Spleen (tissue), 11 donors: ENCODE data around the gene NR2F6. TPM values are rescaled to one million over a fixed set of nuclear protein-coding genes. Genes with fewer than 3 reads are reported as not detected.
A peak's percentile ranks its signal among the peaks of the same experiment; 100 is the strongest.

ENCODE experiments used
- DNase-seq: peaks from one replicate; pipeline ENCODE4 v3.0.0-alpha.2; 2020
- H3K27ac ChIP-seq, 8 donors: fragments of 200-600 bp; sonication (generic) in 7 of 8; 1 replicate in 4 of 8; 2 replicates in 4 of 8; pipeline versions ENCODE4 v1.5.0 to v1.8.0; 2016 to 2021; ENCODE audit warnings: inconsistent platforms in 4 of 8, mild to moderate bottlenecking in 4 of 8, moderate library complexity in 1 of 8
- H3K27me3 ChIP-seq, 7 donors: fragments of 200-600 bp; sonication (generic) in 6 of 7; replicated peaks in 1 of 7; 1 replicate in 4 of 7; 2 replicates in 3 of 7; pipeline versions ENCODE4 v1.5.0 to v1.8.0; 2016 to 2021; ENCODE audit warnings: inconsistent platforms in 3 of 7, mild to moderate bottlenecking in 1 of 7
- H3K36me3 ChIP-seq, 6 donors: fragments of 200-600 bp; sonication (generic) in 5 of 6; 1 replicate in 4 of 6; 2 replicates in 2 of 6; pipeline versions ENCODE4 v1.5.0 to v1.8.0; 2016 to 2021; ENCODE audit warnings: inconsistent platforms in 2 of 6
- H3K4me1 ChIP-seq, 6 donors: fragments of 200-600 bp; sonication (generic) in 5 of 6; 1 replicate in 3 of 6; 2 replicates in 3 of 6; pipeline versions ENCODE4 v1.5.0 to v1.8.0; 2016 to 2021; ENCODE audit warnings: inconsistent platforms in 3 of 6
- H3K4me3 ChIP-seq, 8 donors: fragments of 200-600 bp; sonication (generic) in 7 of 8; 1 replicate in 4 of 8; 2 replicates in 4 of 8; pipeline versions ENCODE4 v1.5.0 to v1.8.0; 2016 to 2021; ENCODE audit warnings: inconsistent platforms in 4 of 8, mild to moderate bottlenecking in 4 of 8, moderate library complexity in 2 of 8
- H3K9me3 ChIP-seq, 8 donors: fragments of 200-600 bp; sonication (generic) in 7 of 8; 1 replicate in 4 of 8; 2 replicates in 4 of 8; pipeline versions ENCODE4 v1.5.0 to v1.8.0; 2016 to 2021; ENCODE audit warnings: inconsistent platforms in 4 of 8
- POLR2A ChIP-seq, 3 donors: fragments of 450-650 bp; IDR thresholded peaks; one replicate each; pipeline ENCODE4 v1.5.1; 2017; ENCODE audit warnings: antibody characterized with exemption in 3 of 3, mild to moderate bottlenecking in 1 of 3
- POLR2AphosphoS5 ChIP-seq, 3 donors: sonication (generic); formaldehyde crosslinking; IDR thresholded peaks; one replicate each; pipeline ENCODE4 v1.5.1; 2017; ENCODE audit warnings: antibody characterized with exemption in 3 of 3
- WGBS, 5 donors: extraction: QIAGEN DNeasy Blood & Tissue Kit in 3 of 5; methylation state at CpG; one replicate each; pipeline versions ENCODE4 v1.1.5 to v1.1.7; 2013 to 2018; 5-methylcytosine and 5-hydroxymethylcytosine counted together
- intact Hi-C: fragments of 100-400 bp; cut with DNase I; formaldehyde crosslinking; loops from one replicate; pipeline ENCODE4 v1.15.0; 2023; ENCODE audit warnings: low total_unique reads
- polyA plus RNA-seq, 3 donors: library from polyadenylated mRNA; stranded (reverse); fragments of 200-250 nt; gene quantifications; one replicate each; pipeline ENCODE4 v1.2.1, GENCODE V29; 2013
- total RNA-seq, 7 donors: library from RNA; depleted of rRNA in 3 of 7; stranded (reverse); fragments of >200 nt in 3 of 7; fragmentation: NEBNext Ultra II Directional in 4 of 7; extraction: Animal tissue kit (Norgen Biotek cat#: 25700) in 4 of 7; gene quantifications; one replicate each; pipeline versions ENCODE4 v1.1.0 to v1.2.1, GENCODE V29; 2016 to 2021
- TF ChIP-seq, protein P1 (sequence below), 11 experiments: fragments of 200-600 bp in 7 of 11; fragments of 450-650 bp in 4 of 11; sonication (generic) in 4 of 11; IDR thresholded peaks in 8 of 11; conservative IDR thresholded peaks in 3 of 11; 1 replicate in 7 of 11; 2 replicates in 4 of 11; pipeline versions ENCODE4 v1.4.0 to v1.8.0; 2016 to 2021; ENCODE audit warnings: antibody characterized with exemption in 11 of 11, inconsistent platforms in 4 of 11, mild to moderate bottlenecking in 1 of 11
- donor health status: healthy with polysubstance abuse.
- donor health status: DM: no; HTN: no; CAD: no; lungs with moderate emphysema.
- donor health status: DM: no; HTN: no; CAD: no.
- donor health status: Bipolar disorder and iron deficiency.
- donor health status: healthy.
- donor health status: DM: no; HTN: no; CAD: no.
- donor health status: DM: yes; HTN: yes; CAD: no.

NR2F6 gene
- total and polyA plus RNA-seq, 10 donors = 6.6 to 15.0 (median 13.0) TPM

DNA sequence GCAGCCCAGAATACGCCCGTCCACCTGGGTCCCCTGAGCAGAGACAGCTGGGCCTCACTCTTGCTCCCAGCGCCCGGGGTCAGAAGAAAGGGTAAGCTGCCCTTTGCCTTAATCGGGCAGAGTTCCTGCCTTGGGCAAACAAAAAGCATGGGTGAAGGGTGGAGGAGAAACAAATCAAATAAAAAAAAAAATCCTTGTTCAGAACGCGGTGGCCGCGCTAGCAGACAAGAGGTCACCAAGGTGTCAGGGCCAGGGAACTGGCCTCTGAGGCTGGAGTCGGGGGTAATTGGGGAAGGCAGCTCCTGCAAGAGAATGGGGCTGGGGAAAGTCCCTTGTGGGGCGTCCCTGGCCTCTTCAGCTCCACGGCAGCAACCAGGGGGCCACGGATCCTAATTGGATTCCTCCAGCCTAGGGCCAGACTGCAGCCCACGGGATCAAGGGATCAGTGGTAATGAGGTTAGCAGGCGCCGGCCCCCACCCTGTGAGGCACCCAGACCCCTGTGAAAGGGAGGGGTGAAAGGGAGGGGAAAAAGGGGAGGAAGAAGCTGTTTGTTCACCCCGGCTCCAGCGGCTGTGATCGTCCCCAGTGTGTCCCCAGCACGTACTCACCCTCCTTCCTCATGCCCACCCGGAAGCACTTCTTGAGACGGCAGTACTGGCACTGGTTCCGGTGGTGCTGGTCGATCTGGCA is 5.5 kb downstream of the NR2F6 start:
- WGBS, 5 donors = 79 to 86% (median 84%) methylated on average over 22 to 24 of the region's 24 CpGs
- no peak for DNase-seq
- H3K4me3 ChIP-seq = no peak overlapping the region
- intact Hi-C loops = no loop called here
- H3K4me1 ChIP-seq = peaks cover 6 to 55% (median 36%) of the 10 kb centered on the region in 6 donors
- H3K27ac ChIP-seq = no peak overlapping the region
- no peaks in the 10 kb centered on the region for H3K9me3 ChIP-seq
- peaks cover 0 to 25% (median 0%) of the 10 kb centered on the region in 6 donors for H3K36me3 ChIP-seq
- peaks cover 0 to 10% (median 0%) of the 10 kb centered on the region in 7 donors for H3K27me3 ChIP-seq
- TF ChIP-seq POLR2A (IDR thresholded peaks at IDR 0.05) (no peak), POLR2AphosphoS5 (IDR thresholded peaks at IDR 0.05) (no peak)
- TF ChIP-seq, protein P1, sequence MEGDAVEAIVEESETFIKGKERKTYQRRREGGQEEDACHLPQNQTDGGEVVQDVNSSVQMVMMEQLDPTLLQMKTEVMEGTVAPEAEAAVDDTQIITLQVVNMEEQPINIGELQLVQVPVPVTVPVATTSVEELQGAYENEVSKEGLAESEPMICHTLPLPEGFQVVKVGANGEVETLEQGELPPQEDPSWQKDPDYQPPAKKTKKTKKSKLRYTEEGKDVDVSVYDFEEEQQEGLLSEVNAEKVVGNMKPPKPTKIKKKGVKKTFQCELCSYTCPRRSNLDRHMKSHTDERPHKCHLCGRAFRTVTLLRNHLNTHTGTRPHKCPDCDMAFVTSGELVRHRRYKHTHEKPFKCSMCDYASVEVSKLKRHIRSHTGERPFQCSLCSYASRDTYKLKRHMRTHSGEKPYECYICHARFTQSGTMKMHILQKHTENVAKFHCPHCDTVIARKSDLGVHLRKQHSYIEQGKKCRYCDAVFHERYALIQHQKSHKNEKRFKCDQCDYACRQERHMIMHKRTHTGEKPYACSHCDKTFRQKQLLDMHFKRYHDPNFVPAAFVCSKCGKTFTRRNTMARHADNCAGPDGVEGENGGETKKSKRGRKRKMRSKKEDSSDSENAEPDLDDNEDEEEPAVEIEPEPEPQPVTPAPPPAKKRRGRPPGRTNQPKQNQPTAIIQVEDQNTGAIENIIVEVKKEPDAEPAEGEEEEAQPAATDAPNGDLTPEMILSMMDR (IDR thresholded peaks at IDR 0.05 in 8 of 11, conservative IDR thresholded peaks at IDR 0.05 in 3 of 11) = no peak

DNA sequence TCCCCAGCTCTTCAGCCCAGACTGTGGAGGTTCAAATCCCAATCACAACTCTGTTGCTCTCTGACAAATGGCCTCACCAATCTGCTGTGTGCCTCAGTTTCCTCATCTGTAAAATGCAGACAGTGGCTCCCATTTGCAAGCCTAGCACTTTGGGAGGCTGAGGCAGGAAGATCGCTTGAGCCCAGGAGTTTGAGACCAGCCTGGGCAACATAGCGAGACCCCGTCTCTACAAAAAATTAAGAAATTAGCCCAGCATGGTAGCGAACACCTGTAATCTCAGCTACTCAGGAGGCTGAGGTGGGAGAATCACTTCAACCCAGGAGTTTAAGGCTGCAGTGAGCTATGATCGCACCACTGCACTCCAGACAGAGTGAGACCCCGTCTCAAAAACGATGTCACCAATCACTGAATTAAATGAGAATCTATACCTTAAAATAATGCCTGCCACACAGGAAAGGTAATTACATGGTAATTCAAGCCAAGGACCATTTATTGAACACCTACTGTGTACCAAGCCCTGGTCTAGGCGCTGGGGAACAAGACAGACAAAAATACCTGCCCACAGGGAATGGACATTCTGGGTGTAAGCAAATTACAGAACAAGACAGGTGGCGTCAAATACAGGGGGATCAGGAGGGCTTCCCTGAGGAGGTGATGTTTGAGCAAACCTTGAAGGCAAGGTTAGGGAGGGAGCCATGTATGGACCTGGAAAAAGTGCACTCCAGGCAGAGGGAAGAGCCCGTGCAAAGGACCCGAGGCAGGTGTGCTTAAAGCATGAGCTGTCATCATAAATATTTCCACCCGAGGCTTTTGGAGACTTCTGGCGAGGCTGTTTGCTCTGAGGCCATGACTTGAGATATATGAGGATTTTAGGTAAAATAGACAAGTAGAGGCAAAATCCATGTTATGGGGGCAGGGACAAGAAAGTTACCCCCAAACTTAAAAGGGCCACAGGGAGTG is 7.7 kb downstream of the NR2F6 start:
- Histone ChIP-seq H3K9me3 (no peaks in the 10 kb centered on the region), H3K4me3 (no peak overlapping the region), H3K27me3 (no peaks in the 10 kb centered on the region), H3K36me3 (peaks cover 0 to 25% (median 0%) of the 10 kb centered on the region in 6 donors), H3K27ac (no peak overlapping the region), H3K4me1 (peaks cover 15 to 45% (median 33%) of the 10 kb centered on the region in 6 donors)
- 92 to 97% (median 93%) methylated on average over 13 of the region's 13 CpGs for WGBS, 5 donors
- DNase-seq = no peak
- TF ChIP-seq, protein P1 (IDR thresholded peaks at IDR 0.05 in 8 of 11, conservative IDR thresholded peaks at IDR 0.05 in 3 of 11) = no peak
- no peak for TF ChIP-seq POLR2A (IDR thresholded peaks at IDR 0.05)
- TF ChIP-seq POLR2AphosphoS5 (IDR thresholded peaks at IDR 0.05) = no peak
- intact Hi-C loops = no loop called here

DNA sequence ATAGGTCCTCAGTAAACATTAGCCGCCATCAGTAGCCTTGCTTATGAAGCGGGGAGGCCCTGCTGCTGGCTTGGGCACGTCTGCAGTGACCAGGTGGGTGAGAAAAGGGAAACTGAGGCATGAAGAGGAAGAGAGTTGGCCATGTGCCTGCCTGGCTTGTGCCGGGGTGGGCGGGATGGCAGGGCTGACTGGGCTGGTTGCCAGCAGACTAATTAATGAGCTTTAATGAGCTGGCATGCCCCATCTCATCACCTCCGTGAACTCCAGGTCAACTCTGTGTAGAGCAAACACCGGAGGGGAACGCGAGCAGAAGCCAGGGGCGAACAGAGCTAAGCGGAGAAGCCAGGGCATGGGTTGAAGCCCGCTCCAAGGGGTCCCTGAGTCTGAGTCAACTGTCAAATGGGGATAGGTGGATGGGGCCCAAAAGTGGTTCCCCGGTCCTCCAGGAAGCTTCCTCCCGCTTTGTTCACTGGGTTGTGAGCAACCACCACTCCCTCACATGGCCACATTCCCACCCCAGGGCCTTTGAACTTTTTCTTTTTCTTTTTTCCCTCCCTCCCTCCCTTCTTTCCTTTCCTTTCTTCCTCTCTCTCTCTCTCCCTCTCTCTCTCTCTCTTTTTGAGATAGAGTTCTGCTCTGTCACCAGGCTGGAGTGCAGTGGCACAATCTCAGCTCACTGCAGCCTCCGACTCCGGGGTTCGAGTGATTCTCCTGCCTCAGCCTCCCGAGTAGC is 8.7 kb downstream of the NR2F6 start:
- DNase-seq = no peak
- H3K4me1 ChIP-seq = peaks cover 13 to 37% (median 28%) of the 10 kb centered on the region in 6 donors
- peak overlapping the region in 7 of 8 donors; percentile 69 to 89 (median 76) for H3K27ac ChIP-seq
- H3K4me3 ChIP-seq = no peak overlapping the region
- peaks cover 0 to 33% (median 4%) of the 10 kb centered on the region in 6 donors for H3K36me3 ChIP-seq
- WGBS, 5 donors = 81 to 89% (median 86%) methylated on average over 18 of the region's 18 CpGs
- TF ChIP-seq, protein P1 (IDR thresholded peaks at IDR 0.05 in 8 of 11, conservative IDR thresholded peaks at IDR 0.05 in 3 of 11) = no peak
- no peak for TF ChIP-seq POLR2A (IDR thresholded peaks at IDR 0.05)
- TF ChIP-seq POLR2AphosphoS5 (IDR thresholded peaks at IDR 0.05) = no peak
- H3K9me3 ChIP-seq = no peaks in the 10 kb centered on the region
- intact Hi-C loops = no loop called here
- H3K27me3 ChIP-seq = no peaks in the 10 kb centered on the region
